ENCODE data around the gene CD101.

CD101 gene

DNA sequence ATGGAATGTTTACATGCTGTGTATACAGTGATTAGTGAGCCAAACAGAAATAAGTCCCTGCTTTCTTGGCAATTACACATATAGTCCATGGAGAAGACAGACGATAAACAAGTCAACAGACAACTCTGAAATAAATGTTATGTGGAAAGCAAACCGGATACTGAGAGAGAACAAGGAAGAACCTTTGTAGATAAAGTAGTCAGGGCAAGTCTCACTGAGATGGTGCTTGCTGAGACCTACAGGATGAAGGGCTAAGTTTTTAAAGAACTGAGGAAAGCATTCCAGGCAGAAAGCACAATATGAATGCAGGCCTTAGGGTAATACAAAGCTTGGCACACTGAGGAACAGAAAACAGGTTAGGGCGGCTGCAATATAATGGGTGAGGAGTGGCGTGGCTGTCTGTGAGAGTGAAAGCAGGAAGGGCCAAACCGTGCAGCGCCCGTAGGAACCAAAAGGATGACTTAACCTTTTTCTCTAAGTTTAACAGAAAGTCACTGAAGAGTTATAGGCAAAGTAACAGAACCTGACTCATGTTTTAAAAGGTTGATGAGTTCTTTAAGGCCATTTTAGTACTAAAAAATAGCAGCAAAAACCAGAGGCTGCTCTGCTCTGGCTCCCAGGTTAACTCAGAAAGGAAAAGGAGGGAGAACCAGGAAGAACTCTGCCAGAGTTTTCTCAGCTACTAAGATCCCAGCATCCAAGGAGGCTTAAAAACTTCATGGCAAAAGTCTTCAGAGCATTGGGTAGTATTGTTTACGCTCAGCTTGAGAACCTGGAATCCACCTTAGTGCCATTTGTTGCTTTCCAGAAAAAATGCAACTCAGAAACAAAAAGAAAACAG is 49.9 kb downstream of the CD101 start:
- DNase-seq (ENCODE audit: low spot score), result no peak

DNA sequence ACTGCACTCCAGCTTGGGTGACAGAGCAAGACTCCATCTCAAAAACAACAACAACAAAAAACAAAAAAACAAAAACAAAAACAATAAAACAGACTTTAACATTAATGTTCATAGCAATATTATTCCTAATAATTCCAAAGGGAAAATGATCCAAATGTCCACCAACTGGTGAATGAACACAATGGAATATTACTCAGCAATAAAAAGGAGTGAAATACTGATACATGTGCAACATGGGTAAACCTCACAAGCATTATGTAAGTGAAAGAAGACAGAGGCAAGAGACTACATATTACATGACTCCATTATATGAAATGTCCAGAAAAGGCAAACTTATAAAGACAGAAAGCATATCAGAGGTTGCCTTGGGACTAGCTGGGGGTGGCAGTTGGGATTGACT is 52.5 kb downstream of the CD101 start:
- DNase-seq (ENCODE audit: low spot score), result no peak

DNA sequence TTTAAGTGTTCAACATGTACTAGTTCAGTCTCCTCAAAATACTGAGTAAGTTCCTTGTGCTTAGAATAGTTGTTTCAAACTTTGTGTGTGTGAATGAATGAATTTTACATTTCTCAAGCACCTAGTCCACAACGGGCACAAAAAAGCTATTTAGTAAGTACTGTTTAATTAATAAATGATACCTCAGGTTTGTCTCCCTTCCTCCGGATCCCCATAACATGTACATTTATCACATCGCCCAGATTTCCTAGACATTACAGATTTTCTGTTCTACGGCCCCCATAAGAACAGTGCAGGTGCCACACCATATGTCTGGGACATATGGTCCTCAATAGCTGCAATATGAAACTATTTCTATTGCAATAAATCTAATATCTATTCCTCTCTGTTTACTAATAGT is 57.2 kb downstream of the CD101 start:
- DNase-seq (ENCODE audit: low spot score), result no peak

DNA sequence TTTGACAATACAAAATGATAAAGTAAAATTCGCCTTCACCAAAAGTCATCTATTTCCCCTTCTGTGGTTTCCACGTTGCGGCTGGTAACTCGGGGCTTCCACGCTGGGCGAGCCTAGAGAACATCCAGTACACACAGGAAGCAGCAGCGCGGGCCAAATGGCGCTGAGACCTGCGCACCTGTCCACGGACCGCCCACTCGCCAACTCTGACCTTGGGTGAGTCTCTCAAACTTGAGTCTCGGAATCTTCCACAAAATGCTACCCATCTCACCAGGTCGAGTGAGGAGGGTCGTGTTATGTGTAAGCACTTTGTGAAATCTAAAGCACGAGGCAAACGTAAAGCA is 57.7 kb downstream of the CD101 start:
- DNase-seq (ENCODE audit: low spot score), result peak; percentile 33

DNA sequence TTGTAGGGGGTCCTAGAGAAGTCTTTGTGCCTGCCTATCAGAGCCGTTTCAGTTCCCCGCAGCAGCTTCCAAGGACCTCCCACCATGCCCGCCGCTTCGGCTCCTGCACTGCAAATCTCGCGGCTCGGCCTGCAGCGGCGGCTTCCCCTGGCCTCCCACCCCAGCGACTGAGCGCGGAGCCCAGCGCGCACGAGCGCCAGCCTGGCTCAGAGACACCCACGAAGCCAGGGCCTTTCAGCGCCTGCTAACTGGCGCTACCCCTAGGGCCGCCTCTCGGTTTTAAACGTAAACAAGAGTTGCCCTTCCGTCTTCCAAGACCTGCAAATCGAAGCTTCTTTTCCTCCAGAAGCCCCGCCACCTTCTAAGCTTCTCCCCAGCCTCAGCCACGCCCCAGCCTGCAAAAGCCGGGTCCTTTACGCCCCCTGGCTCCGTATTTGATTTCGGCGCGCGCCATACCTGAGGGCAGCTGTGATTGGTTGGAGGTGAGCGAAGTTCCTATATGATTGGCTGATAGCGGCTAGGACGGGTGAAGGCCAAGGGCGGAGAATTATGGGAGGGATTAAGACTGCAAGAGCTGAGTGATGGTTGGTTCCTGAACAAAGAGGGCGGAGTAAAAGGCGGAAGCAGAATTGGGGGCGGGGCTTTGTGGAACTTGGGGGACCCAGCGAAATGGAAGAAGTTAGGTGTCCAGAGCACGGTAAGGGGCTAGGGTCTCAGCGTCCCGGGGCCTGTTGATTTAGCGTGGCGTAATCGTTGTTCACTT is 58.3 kb downstream of the CD101 start, which contains the start of gene TTF2:
TSS of gene TTF2 (plus strand) at position 649 of the 763 bp plus-strand sequence. CDS start at position 670, 21 bp downstream.
- peak; percentile 98 for DNase-seq (ENCODE audit: low spot score)

DNA sequence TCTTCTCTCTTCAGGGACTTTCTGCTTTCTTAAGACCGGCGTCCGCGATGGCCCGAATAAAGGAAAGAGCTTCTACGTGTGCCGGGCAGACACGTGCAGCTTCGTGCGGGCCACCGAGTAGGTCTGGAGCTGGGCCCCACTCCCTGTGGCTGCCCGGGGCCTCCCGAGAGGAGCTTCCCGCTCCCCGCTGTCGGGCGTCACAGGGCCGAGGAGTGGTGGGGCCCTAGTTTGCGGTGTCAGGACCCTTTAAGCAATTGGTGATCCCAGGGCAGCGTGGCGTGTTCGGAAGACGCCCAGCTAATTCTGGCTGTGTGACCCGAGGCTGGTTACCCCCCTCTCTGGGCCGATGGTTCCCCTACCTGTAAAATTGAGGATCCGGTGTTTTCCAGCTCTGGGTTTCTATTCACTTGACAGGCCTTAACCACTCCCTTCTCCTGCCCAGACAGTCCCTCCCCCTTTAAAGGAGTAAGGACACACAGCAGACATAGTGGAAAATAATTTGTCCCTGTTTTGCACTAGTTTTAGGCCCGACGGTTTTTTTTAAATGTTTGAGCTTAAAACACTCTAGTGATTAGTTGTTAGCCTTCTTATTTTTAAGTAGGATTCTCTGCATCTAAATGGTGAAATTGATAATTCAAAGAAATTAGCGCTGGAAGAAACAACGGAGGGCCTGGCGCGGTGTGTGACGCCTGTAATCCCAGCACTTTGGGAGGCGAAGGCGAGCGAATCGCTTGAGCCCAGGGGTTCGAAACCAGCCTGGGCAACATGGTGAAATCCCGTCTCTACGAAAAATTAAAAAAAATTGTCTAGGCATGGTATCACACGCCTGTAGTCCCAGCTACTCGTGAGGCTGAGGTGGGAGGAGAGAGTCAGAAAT is 59.1 kb downstream of the CD101 start:
- peak; percentile 34 for DNase-seq (ENCODE audit: low spot score)

DNA sequence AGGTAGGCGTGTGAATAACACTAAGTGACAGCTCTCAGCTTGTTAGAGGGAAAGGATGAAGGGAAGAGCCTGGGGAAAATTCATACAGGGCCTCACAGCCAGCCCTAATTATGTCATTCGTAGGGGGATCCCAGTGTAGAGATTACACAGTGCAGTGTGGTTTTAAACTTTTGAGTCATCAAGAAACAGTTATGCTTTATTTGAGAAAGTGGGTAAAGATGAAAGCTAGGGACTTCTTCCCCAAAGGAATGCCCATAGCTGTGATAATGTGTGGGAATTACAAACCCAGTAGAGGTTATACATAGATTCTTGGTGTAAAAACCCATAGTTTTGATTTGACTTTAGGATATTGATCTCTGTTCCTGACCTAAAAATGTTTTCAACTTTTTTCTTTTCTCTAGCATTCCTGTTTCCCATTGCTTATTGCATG is 60.4 kb downstream of the CD101 start:
- no peak for DNase-seq (ENCODE audit: low spot score)

DNA sequence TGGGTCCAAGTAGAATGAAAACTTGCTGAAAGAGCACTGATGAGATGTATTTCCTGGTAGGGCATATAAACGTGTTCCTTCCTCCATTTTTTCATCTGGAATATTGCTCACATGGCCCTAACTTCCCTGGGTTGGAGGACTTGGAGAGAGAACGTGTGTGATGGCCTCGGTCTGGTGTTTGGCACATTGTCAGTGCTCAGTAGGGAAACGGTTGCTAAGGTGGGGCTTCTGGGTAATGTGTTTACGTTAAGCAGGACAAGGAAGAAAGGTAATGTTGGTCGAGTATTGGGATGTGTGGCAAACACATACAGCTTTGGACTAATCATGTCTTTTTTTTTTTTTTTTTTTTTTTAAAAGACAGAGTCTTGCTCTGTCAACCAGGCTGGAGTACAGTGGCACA is 64.8 kb downstream of the CD101 start:
- DNase-seq (ENCODE audit: low spot score), result no peak

DNA sequence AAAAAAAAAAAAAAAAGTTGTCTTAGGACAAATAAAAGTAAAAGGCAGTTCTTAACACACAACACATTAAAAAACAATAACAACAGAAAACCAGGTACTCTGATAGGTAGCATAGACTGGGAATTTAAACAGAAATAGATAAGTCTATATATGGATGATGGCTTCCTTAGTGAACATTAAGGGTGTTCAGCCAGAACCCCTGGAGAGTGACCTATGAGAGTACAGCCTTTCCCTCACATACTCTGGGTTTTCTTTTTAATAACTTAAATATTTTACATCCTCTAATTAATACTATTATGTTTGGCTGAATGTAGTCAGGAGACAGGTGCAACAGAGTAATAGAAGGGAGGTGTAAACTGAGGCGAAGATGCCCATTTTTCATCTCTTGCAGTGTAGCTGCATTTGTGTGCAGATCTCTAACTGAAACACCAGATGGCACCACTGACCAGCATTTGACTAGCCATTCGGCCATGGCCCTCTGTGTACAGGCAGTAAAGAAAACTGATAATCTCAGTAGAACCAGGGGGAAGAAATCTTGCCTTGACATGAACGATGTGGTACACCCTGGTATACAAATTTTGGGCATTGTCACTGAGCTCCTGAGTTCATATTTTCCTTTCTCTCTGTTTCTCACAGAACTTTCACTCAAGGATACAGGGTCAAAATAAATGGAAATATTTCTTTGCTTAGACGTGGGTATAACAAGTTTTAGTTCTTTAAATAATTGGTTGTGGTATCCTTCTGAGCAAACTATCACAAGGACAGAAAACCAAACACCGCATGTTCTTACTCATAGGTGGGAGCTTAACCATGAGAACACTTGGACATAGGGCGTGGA is 66.2 kb downstream of the CD101 start:
- DNase-seq (ENCODE audit: low spot score), result peak; percentile 70

DNA sequence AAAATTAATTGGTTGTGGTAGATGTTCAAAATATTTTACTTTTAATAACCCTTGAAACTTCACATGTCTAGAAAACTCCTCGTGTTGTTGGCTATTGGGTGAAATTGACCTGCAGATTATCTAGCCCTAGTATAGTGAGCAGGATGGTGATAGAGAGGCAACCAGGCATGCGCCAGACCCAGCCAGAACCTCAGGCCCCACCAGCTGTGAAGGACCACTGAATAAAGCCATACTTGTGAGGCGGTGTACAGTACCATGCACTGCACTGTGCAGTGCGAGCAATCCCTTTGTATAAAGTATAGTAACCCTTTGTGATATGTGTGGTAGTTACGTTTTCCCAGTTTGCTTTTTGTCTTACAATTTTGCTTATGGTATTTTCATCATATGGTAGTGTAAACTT is 67.0 kb downstream of the CD101 start:
- no peak for DNase-seq (ENCODE audit: low spot score)

DNA sequence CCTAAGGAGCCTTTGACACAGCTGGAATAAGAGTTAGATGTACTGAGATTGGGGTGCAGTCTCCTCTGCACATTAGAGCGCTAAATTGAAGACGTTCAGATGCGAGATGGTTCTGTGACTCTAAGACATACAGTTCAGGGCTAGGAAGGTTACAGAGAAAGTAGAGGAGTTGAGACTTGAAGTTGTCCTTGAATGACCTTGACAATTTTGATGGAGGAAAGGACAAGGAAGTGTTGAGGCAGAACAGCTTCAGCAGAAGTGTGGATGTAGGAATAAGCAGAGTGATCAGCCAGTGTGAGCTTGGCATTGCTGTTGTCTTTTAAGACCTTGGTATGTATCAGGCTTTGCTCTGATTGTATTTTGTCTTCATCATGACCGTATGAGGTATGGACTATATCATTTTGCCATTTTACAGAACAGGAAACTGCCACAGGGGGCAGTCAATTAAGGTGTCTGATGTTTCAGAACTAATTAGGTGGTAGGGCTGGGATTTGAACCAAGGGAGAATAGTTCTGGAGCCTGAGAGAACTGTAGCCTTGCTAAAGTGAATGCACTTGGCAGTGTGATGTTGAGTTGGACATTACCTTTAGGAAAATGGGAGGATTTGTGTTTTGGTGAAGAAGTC is 67.8 kb downstream of the CD101 start:
- no peak for DNase-seq (ENCODE audit: low spot score)

DNA sequence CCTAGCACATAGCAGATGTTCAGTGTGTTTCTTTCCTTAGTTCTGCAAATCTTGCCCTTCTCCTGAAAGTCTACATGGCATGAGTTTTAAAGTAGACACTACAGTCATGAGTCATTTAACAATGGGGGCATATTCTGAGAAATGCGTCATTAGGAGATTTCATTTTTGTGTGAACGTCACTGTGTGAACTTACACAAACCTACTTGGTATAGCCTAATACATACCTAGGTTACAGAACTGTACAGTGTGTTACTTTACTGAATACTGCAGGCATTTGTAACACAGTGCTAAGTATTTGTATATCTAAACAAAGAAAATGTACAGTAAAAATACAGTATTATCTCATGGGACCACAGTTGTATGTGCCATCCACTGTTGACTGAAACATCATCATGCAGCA is 68.6 kb downstream of the CD101 start:
- no peak for DNase-seq (ENCODE audit: low spot score)

DNA sequence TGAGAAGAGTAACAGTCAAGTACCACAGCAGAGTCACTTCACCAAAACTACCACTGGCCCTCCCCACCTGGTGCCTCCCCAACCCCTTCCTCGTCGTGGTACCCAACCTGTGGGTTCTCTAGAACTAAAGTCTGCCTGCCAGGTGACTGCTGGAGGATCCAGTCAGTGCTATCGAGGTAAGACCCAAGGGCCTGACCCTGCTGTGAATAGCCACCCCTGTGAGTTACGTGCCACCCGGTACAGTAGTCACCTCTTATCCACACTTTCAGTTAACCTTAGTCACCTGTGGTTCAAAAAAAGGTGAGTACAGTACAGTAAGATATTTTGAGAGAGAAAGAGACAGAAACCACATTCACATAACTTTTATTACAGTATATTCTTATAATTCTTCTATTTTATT is 75.1 kb downstream of the CD101 start:
- no peak for DNase-seq (ENCODE audit: low spot score)

DNA sequence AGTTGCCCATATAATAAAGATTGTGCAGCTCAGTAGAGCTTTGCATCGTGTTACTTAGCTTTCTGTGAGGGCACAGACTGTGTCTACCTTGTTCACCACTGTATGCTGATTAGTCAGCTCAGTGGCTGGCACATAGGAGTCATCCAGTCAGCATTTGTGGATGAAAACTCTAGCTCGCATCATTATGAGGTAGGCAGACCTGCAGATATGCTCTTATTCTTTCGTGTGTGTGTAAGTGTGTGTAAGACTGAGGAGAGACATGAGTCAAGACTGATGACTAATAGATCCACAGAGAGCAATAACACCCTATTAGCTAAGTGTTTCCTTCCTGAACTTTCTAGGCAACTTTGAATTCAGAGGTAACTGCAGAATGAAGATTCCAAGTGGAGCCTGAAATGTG is 75.7 kb downstream of the CD101 start:
- DNase-seq (ENCODE audit: low spot score), result peak; percentile 33

DNA sequence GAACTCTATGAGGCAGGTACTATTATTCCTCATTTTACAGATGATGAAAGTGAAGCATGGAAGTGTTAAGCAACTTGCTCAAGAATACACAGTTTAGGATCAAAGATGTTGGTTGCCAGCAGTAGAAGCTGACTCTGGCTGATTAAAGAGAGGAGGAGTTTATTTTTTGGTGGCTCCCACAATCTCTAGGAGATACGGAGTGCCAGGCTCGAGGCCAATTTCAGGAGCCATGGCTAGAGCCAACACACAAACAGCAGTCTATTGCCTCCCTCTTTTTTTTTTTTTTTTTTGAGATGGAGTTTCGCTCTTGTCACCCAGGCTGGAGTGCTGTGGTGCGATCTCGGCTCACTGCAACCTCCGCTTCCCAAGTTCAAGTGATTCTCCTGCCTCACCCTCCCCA is 78.2 kb downstream of the CD101 start:
- DNase-seq (ENCODE audit: low spot score), result peak; percentile 58

DNA sequence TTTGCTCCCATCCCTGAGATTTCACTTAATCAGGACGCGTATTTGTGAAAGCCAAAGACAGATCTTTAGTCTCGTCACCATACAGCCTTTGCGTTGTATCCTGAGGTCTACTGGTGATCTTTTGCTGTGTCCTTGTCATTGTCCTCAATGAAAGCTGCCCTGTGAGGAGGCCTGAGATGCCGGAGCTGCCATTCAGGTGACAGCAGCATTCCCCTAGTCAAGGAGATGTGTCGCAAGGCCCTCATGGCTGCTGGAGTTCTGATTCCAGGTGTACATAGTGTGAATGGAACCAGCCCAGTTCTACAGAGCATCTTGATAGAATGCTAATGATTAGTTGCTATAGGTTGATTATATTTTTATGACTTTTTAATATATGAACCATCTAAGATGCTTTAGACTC is 82.7 kb downstream of the CD101 start:
- DNase-seq (ENCODE audit: low spot score), result no peak

All from hematopoietic multipotent progenitor cell treated with erythropoietin and hydrocortisone succinate and interleukin-3 and kit ligand, for 17 days (in vitro differentiated cells).